GM18499 (cell line): Measurements from ENCODE around the gene CD19.
"Not testable (repeated sequence)": the region's sequence is repeated elsewhere in the genome, so short reads cannot be mapped to it uniquely, and the experiment has no call there.

Source experiments
- ATAC-seq: cut with Tn5 transposase; IDR thresholded peaks from one replicate; pipeline ENCODE4 v1.9.1; 2021; ENCODE audit warnings: moderate number of reproducible peaks; ENCODE audit not compliant: insufficient read depth, unreplicated experiment

Gene CD19

GRCh38 chr16:28933171-28933570 lies 1.4 kb downstream of the CD19 start:
- no peak for ATAC-seq

GRCh38 chr16:28935346-28935745 lies 3.6 kb downstream of the CD19 start:
- no peak for ATAC-seq

- peak; percentile 71 for ATAC-seq
Observed at GRCh38 chr16:28935924-28936783, 4.4 kb downstream of the CD19 start.

- no peak for ATAC-seq
Observed at GRCh38 chr16:28936784-28937155, 5.0 kb downstream of the CD19 start.

GRCh38 chr16:28937222-28937876 lies 5.6 kb downstream of the CD19 start:
- no peak for ATAC-seq

- ATAC-seq, result no peak
Observed at GRCh38 chr16:28938721-28939120, 7.0 kb downstream of the CD19 start.

- ATAC-seq, result not testable (repeated sequence)
Observed at GRCh38 chr16:28939825-28940224, 8.1 kb downstream of the CD19 start.

- no peak for ATAC-seq
Observed at GRCh38 chr16:28943281-28943680, 11.5 kb downstream of the CD19 start.

- no peak for ATAC-seq
Observed at GRCh38 chr16:28946681-28947080, 14.9 kb downstream of the CD19 start.

GRCh38 chr16:28950648-28951409 lies 19.1 kb downstream of the CD19 start, which contains the start of gene NFATC2IP:
TSS of gene NFATC2IP (plus strand) at chr16:28950937. CDS start at chr16:28951012, 75 bp downstream.
- ATAC-seq, result peak; percentile 94

- ATAC-seq, result no peak
Observed at GRCh38 chr16:28951410-28951943, 19.7 kb downstream of the CD19 start.

- no peak for ATAC-seq
Observed at GRCh38 chr16:28958216-28958615, 26.4 kb downstream of the CD19 start.

- no peak for ATAC-seq
Observed at GRCh38 chr16:28958836-28959235, 27.1 kb downstream of the CD19 start.

GRCh38 chr16:28964072-28964471 lies 32.3 kb downstream of the CD19 start:
- ATAC-seq, result no peak

GRCh38 chr16:28964496-28964895 lies 32.7 kb downstream of the CD19 start:
- ATAC-seq, result no peak

- no peak for ATAC-seq
Observed at GRCh38 chr16:28967156-28967555, 35.4 kb downstream of the CD19 start.

GRCh38 chr16:28969696-28970095 lies 37.9 kb downstream of the CD19 start:
- not testable (repeated sequence) for ATAC-seq

GRCh38 chr16:28974007-28974436 lies 42.3 kb downstream of the CD19 start:
- no peak for ATAC-seq

GRCh38 chr16:28974437-28975157 lies 42.8 kb downstream of the CD19 start, which contains the start of gene SPNS1:
TSS of gene SPNS1 (plus strand) at chr16:28974778. CDS start at chr16:28975152, 374 bp downstream.
- peak; percentile 69 for ATAC-seq

- no peak for ATAC-seq
Observed at GRCh38 chr16:28975158-28975599, 43.4 kb downstream of the CD19 start.
